Stromal cell of bone marrow (primary cell): ENCODE measurements around the gene CCDC85B.

Experiments
- DNase-seq: peaks from one replicate; pipeline ENCODE4 v3.0.0-alpha.2; 2012; ENCODE audit warnings: low read depth

Gene CCDC85B

DNA sequence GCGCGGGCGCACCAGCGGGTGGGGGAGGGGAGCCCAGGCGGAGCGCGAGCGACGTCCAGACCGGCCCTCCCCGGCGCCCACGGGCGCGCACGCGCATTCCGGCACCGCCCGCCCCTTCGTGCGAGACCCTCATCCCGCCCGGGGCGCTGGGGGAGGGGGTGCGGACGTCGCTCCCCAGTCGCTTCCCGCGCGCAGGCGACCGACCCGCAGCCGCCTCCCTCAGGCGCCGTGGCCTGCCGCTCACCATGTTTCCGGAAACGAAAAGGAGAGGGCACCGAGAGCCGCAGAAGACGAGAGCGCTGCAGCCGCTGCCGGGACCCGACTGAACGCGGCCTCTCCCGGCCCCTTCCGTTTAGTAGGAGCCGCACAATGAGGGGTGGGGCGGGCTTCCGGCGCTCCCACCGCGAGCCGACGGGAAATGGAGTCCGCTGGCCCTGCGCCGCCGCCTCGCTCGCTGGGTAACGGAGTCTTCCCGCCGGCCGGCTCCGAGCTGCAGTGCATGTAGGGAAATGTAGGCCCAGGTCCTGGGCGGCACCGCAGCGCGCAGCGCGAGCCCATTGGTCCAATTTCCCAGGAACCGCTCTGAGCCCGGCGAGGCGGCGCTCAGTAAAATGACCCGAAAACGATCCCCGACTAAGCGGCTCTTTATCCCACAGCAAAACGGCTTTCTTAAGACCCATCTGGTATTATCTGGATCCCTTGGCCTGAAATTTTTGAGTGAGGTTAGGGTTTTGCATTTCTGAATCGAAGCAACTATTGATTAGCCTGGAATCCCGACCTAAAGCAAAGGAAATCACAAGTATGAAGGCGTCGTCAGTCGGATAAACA, 32.4 kb upstream of the CCDC85B start, which contains the start of gene CFL1:
CFL1 (minus strand) TSS at position 328 of the 828 bp plus-strand sequence; CDS start at position 247, 81 bp downstream.
- DNase-seq: peak; percentile 97

DNA sequence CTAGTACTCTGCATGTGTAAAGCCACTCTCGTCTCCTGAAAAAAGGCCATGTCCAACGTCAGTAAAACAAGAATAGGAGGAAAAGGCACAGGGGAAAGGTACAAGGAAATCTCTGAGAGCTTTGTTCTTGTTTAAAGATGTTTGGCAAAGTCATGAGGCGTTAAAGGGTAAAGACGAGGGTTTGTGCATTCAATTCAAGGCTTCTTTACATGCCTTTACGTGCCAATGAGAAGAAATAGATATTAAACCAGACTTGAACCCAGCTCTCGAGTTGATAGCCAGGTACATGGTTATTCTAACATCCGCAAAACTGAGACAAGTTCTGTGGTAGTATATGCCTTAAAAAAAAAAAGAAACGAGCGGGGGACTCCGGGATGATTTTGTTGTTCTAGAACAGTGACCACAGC, 31.8 kb upstream of the CCDC85B start:
- no peak for DNase-seq

DNA sequence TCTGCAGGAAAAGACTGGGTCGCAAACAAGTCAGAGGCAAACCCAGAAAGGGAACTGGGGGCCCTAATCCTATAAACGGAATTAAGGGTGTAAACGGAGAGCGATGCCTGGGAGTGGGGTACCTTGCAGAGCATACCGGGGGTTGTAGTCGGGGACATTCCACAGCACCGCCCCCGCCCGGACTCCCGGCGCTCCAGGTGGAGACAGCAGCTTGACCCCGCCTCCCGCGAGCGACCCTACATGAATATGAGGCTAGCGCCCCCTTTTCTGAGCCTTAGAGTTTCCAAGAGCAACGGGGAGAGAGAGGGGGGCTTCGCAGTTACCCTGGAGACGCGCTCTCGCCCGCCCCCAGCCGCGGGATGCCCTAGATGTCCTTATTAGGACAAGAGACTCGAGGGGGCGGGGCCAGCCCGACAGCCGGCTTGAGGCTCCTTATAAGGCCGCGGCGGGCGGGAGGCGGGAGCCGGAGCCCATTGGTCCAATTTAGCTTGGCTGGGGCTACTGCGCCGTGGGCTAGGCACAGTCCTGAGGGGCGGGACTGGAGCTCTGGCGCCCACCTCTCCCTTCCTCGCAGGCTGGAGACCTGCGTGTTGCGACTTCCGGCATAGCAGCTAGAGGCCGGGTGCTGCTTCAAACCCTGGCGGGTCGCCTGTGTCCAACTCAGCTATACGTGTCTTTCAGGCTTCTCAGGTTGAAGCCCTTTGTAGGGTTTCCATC, 31.2 kb upstream of the CCDC85B start:
- DNase-seq: peak; percentile 96

DNA sequence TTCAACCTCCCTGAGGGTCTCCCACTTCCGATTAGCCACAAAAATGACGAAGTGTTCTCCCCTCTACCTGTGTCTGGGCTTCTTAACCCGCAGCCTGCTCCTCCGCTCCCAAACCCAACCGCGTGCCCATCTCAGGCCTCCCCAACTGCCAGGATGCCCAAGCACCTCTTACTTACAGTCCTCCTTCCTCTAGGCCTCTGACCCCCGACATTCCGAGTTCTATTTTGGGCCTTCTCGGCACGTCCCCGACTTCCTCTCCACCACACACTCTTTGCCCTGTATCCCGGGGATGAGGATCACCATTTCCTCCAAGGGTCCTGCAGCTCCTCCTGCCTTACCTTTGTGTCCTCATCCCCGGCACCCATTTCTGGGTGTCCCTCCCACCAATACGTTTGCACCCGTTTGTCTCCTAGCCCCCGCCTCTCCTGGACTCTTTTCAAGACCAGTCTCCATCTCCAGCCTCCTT, 30.6 kb upstream of the CCDC85B start:
- no peak for DNase-seq

DNA sequence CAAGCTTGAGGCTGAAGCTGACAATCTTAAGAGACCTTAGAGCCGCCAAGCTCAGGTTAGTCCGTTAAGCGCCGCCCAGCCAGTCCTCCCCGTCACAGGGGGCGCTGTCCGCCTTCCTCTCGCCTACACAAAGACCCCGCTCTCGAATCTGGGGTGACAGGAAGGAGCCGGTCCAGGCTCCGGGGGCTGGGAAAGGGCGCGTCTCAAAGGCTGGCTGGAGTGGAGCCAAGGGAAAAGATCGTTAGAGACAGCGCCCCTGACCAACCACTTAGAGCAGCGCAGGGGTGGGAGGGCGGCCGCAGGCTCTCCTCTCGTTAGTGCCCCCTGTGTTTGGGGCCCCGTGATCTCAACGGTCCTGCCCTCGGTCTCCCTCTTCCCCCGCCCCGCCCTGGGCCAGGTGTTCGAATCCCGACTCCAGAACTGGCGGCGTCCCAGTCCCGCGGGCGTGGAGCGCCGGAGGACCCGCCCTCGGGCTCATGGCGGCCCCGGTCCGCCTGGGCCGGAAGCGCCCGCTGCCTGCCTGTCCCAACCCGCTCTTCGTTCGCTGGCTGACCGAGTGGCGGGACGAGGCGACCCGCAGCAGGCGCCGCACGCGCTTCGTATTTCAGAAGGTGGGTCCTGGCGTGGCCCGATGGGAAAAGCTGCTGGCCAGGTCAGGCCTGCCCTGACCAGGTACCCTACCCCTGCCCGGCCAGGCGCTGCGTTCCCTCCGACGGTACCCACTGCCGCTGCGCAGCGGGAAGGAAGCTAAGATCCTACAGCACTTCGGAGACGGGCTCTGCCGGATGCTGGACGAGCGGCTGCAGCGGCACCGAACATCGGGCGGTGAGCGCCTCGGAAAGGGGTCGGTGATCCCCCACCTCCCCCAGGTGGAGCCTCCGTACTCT, 30.0 kb upstream of the CCDC85B start, which contains the start of gene MUS81:
MUS81 (plus strand) TSS at position 156 of the 887 bp plus-strand sequence; CDS start at position 477, 321 bp downstream.
- DNase-seq: peak; percentile 93

DNA sequence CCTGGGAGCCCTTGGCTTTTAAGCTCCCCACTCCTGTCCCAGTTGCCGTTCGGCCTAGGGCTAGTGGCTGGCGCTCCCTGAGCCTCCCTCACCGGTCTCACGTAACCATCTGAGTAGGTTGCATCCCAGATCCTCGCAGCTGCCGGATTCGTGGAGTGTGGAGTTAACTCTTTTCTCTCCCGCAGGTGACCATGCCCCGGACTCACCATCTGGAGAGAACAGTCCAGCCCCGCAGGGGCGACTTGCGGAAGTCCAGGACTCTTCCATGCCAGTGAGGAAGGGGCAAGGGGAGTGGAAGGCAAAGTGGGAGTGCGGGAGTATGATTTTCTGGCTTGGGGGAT, 29.3 kb upstream of the CCDC85B start:
- DNase-seq: no peak

DNA sequence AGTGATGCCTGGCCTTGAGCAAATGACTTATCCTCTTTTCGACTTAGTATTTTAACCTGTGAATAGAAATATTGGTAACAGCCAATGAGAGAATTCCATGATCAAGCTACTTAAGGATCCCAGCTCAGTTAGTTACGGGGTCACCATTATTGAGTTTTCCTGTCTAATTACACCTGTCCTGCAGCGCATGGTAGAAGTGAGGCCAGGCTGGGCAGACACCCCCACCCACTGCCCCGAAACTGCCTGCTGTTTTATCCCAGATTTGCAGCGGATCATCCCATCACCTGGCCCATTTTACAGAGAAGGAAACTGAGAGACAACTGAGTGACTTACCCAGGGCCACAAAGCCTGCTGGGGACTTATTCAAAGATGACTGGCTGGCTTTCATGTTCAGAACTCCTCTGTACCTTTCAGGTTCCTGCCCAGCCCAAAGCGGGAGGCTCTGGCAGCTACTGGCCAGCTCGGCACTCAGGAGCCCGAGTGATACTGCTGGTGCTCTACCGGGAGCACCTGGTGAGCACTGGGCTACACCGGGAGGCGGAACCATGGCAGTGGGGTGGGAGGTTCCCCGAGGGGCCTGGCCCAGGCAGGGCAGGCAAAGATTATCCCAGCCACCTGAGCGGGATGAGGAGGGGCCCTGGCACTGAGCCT, 28.8 kb upstream of the CCDC85B start:
- DNase-seq: no peak

DNA sequence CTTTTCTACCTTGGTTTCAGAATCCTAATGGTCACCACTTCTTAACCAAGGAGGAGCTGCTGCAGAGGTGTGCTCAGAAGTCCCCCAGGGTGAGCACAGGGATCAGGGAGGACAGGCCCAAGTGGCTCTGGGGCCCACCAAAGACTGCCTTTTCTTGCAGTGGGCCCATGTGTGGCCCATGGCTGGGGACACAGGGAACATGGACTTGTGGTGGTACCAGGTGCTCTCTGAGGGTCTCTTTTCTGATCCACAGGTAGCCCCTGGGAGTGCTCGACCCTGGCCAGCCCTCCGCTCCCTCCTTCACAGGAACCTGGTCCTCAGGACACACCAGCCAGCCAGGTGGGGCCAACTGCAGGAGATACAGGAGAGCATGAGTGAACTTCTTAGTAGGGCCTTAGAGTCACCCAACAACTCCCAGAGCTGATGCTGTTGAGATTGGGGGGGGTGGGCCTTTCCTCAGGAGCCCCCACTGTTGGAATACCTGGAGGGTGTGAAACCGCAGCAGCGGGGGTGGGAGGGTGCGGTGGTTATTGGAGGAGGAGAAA, 28.2 kb upstream of the CCDC85B start:
- DNase-seq: no peak

DNA sequence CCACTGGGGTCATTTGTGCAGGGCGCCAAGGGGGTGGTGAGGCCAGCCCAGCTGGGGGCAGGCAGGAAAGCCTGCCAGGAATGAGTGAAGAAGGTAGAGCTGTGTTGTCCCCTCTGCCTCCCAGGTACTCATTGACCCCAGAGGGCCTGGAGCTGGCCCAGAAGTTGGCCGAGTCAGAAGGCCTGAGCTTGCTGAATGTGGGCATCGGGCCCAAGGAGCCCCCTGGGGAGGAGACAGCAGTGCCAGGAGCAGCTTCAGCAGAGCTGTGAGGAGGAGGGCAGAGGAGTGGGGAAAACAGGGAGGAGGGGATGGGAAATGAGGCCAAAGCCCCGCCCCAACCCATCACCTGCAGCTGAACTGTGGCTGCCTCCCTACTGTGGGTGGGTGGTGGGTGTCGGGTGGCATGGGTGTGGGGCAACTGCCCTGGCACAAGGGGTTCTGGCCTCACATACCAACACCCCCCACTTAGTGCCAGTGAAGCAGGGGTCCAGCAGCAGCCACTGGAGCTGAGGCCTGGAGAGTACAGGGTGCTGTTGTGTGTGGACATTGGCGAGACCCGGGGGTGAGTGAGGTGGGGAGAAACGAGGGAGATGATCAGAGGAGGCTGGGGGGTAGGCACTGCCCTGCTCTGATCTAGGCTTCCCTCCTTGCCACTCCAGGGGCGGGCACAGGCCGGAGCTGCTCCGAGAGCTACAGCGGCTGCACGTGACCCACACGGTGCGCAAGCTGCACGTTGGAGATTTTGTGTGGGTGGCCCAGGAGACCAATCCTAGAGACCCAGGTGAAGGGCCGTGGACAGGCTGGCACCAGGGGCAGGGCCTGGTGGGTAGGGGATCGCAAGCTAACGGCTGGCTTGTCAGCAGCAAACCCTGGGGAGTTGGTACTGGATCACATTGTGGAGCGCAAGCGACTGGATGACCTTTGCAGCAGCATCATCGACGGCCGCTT, 27.3 kb upstream of the CCDC85B start:
- no peak for DNase-seq

DNA sequence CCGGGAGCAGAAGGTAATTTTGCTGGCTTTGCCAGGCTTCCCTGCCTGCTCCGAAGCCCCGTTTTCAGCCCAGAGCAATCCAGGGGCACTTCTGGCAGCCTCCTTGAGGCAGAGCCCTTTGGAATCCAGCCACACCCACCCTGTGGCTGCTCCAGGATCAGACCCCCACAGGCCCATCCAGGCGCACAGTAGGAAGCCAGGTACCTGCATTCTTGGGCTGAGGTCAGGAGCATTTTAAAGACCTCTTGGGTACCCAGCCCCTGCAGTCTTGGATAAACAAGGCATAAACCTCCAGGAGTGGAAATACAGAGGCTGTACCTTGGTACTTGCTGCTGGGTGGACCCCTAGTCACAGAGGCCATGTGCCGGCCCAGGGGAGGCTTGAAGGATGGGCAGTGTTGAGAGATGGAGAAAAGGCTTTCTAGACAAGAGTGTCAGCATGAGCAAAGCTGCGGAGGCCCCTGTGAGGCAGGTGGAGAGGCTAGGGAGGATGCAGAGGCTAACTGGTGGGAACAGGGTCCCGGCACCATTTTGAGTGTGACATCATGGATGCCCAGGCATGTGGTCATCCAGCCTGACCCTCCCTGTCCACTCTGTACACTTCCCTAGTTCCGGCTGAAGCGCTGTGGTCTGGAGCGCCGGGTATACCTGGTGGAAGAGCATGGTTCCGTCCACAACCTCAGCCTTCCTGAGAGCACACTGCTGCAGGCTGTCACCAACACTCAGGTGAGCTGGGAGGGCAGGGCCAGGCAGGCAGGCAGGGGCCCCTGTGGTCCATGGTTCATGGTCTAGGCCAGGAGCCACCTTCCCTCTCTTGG, 26.4 kb upstream of the CCDC85B start:
- DNase-seq: no peak

DNA sequence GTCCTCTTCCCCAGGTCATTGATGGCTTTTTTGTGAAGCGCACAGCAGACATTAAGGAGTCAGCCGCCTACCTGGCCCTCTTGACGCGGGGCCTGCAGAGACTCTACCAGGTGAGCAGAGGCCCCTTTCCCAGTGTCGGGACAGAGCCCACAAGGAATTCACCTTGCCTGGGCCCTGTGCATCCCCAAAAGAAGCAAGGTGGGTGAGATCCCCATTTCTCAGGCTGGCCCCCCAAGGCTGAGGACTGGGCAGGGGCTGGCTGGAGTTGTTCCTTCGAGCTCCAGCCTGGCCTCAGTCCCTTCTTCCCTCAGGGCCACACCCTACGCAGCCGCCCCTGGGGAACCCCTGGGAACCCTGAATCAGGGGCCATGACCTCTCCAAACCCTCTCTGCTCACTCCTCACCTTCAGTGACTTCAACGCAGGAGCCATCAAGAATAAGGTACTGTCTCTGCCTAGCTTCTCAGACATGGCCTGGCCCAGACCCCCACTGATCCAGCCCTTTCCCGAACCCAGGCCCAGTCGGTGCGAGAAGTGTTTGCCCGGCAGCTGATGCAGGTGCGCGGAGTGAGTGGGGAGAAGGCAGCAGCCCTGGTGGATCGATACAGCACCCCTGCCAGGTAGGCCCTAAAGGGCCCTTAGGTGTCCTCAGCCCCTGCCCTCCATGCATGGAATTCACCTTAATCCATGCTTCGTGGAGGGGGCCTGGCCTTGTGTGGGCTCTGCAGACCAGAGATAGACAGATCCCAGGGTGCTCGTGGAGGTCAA, 25.6 kb upstream of the CCDC85B start:
- no peak for DNase-seq

DNA sequence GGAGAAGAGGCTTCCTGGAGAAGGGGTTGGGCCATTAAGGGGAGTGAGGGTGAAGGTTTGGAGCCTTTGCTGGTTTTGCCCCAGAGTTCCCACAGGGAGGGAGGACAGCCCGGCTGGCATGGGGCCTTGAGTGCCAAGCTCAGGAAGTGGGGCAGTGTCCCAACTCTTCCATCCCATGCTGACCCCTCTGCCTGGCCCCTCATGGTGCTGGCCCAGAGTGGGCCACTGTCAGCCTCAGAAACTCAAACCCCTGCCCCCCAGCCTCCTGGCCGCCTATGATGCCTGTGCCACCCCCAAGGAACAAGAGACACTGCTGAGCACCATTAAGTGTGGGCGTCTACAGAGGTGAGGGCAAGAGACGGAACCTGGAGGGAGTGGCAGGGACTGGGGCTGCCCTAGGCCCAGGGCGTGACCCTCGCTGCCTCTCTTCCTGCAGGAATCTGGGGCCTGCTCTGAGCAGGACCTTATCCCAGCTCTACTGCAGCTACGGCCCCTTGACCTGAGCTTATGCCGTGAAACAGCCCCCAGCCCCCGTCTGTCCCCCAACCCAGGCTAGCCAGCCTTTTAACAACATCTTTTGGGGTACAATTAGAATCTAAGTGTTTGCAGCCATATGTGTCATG, 24.8 kb upstream of the CCDC85B start:
- DNase-seq: no peak

DNA sequence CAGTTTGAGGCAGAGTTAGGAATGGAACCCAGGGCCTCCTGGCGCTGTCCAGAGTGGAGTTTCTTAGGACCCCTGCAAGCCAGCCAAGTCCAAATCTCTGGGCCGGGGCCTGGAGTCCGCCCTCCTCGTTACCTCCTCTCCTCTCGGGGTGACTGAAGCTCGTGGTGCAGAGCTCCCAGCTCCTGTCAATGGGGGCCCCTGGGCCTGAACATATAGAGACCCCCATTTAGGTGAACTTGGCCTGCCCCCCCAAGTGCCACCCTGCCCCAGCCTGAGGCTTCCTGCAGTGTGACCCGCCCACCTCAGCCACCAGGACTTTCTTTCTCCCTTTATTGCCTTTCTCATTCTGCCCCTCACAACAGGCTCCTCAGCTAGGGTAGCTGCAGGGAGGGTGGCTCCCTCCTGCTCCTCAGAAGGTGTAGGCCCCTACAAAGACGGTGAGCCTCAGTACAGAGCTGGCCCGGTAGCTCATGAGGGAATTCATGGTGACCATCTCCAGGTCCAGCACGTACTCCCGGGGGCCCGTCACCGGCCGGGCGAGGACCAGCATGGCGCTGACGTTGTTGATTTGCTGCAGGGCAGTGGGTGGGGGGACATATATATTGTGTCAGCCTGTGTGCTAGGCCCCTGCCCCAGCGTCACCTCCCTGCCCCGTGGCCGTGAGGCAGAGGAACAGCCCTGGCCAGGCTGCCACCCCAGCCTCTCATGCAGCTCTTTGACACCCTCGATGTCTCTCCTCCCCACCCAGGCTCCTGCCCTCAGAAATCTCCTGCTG, 23.8 kb upstream of the CCDC85B start:
- DNase-seq: no peak

DNA sequence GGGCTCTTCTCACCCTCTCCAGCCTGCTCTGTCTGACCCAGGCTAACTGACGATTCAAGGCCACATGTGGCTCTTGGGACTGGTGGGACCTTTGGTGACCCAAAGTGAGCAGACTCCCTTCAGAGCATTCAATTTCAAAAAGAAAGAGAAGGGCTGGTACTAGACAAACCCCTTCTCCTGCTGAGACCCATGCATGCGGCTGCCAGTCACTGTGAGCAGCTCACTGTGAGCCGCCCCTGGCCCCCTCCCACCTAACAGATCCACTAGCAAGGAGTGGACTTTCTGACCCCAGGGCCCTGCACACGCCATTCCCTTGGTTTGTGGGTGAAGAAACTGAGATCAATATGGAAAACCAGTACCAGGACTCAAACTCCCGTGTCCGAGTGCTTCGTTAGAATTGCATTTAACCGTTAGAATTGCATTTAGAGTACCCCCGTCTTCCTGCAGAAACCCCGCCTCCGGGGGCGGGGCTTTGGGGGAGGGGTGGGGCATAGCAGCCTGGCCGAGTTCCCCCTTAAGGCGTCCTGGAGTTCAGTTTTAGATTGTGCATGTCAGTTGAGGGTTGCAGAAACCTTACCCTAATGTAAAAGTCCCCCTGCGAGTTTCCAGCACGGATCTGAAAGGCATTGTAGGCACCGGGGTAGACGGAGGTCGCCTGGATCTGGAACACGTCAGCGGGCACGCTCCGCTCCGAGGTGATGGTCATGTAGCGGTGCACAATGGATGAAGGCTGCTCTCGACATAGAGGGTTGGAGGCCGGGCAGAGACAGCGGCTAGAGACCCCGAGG, 23.0 kb upstream of the CCDC85B start:
- DNase-seq: no peak

DNA sequence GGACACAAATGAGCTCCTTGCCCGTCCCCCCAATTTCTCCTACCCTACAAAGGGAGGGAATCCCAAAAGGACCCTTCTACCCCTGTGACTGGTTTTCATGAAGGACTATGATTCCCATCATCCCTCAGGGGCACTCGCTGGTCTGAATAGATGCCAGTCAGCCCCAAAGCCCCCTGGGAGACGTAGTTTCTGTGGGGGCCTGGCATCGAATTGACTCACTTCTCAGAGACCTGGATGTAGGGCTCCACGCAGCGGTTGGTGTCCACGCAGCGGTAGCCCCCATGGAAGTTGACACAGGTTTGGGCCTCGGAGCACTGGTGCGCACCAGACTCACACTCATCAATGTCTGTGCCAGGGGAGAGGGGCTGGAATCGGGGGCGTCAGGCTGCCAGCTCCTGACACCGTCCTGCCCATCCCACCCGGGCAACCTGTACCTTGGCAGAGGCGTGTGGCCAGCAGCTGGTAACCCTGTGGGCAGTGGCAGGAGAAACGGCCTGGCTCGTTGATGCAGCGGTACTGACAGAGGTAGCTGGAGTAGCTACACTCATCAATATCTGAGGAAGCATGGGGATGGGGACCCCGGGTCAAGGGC, 22.3 kb upstream of the CCDC85B start:
- DNase-seq: no peak

DNA sequence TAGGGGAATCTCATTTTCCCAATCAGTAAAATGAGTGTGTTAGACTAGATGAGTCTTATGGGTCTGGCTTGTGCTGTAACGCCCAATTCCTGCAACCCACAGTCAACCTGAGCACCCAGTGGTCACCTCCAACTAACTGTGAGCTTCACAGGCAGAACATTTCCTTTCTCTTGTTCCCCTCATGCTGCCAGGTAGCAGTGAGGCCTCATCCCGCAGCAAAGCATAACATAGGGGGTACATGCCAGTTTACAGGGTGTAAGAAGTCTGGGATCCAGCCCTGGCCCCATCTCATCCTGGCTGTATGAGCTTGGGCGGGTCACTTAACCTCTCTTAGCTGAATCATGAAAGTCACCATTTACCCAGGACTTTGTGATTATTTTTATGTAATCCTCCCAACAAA, 21.6 kb upstream of the CCDC85B start:
- no peak for DNase-seq
